Tibial artery (tissue), 4 donors: ENCODE data around the gene RASA3.

Experiments used
- DNase-seq, 2 donors: peaks; one replicate each; pipeline ENCODE4 v3.0.0-alpha.2; 2019
- H3K27ac ChIP-seq, 2 donors: fragments of 200-600 bp; sonication (generic) in 1 of 2; 1 replicate in 1 of 2; 2 replicates in 1 of 2; pipeline ENCODE4 v1.5.1; 2018 to 2019; ENCODE audit warnings: mild to moderate bottlenecking in 1 of 2
- H3K27me3 ChIP-seq, 2 donors: fragments of 200-600 bp; sonication (generic) in 1 of 2; one replicate each; pipeline versions ENCODE4 v1.5.1 to v1.6.0; 2016 to 2019
- H3K36me3 ChIP-seq, 3 donors: fragments of 200-600 bp; sonication (generic) in 2 of 3; one replicate each; pipeline ENCODE4 v1.5.1; 2016 to 2019; ENCODE audit warnings: mild to moderate bottlenecking in 2 of 3
- H3K4me1 ChIP-seq, 4 donors: fragments of 200-600 bp; sonication (generic) in 2 of 4; 1 replicate in 3 of 4; 2 replicates in 1 of 4; pipeline ENCODE4 v1.5.1; 2016 to 2019
- H3K4me3 ChIP-seq, 2 donors: fragments of 200-600 bp; sonication (generic) in 1 of 2; 1 replicate in 1 of 2; 2 replicates in 1 of 2; pipeline ENCODE4 v1.5.1; 2018 to 2019; ENCODE audit warnings: mild to moderate bottlenecking in 2 of 2
- H3K9me3 ChIP-seq, 3 donors: fragments of 200-600 bp; sonication (generic) in 1 of 3; one replicate each; pipeline ENCODE4 v1.5.1; 2016 to 2019
- intact Hi-C: fragments of 100-400 bp; cut with DNase I; formaldehyde crosslinking; loops from one replicate; pipeline ENCODE4 v1.15.0; 2023; ENCODE audit warnings: low total_unique reads
- TF ChIP-seq, protein P1 (sequence below), 2 experiments: fragments of 200-600 bp in 1 of 2; fragments of 450-650 bp in 1 of 2; IDR thresholded peaks; one replicate each; pipeline ENCODE4 v1.5.1; 2017 to 2019; ENCODE audit warnings: antibody characterized with exemption in 2 of 2, mild to moderate bottlenecking in 1 of 2, moderate library complexity in 1 of 2

The RASA3 gene

DNA sequence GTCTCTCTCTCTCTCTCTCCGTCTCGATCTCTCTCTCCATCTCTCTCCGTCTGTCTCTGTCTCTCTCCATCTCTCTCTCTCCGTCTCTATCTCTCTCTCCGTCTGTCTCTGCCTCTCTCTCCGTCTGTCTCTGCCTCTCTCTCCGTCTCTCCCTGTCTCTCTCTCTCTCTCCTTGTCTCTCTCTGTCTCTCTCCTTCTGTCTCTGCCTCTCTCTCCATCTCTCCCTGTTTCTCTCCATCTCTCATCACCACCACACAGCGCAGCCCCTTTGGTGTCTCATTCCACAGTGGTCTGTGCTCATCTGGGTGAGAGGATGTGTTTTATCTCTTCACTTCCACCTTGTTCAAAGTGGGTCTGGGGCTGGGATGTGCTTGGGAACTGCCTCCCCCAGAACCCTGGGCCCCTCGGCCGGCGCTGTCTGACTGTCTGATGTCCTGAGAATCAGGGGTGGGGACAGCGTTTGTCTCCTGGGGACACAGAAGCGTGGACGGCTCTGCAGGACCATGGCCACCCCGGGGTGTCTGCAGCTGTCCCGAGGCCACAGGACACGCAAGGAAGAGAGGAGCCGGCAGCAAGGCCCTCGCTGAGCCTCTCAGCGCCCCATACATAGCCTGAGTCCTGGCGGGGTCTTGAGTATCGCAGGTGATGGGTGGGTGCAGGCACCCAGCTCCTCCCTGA is 118.3 kb downstream of the RASA3 start:
- intact Hi-C loops: no loop called here
- TF ChIP-seq, protein P1, sequence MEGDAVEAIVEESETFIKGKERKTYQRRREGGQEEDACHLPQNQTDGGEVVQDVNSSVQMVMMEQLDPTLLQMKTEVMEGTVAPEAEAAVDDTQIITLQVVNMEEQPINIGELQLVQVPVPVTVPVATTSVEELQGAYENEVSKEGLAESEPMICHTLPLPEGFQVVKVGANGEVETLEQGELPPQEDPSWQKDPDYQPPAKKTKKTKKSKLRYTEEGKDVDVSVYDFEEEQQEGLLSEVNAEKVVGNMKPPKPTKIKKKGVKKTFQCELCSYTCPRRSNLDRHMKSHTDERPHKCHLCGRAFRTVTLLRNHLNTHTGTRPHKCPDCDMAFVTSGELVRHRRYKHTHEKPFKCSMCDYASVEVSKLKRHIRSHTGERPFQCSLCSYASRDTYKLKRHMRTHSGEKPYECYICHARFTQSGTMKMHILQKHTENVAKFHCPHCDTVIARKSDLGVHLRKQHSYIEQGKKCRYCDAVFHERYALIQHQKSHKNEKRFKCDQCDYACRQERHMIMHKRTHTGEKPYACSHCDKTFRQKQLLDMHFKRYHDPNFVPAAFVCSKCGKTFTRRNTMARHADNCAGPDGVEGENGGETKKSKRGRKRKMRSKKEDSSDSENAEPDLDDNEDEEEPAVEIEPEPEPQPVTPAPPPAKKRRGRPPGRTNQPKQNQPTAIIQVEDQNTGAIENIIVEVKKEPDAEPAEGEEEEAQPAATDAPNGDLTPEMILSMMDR (IDR thresholded peaks at IDR 0.05): no peak
- H3K36me3 ChIP-seq: peaks cover 26 to 95% (median 90%) of the 10 kb centered on the region in 3 donors

DNA sequence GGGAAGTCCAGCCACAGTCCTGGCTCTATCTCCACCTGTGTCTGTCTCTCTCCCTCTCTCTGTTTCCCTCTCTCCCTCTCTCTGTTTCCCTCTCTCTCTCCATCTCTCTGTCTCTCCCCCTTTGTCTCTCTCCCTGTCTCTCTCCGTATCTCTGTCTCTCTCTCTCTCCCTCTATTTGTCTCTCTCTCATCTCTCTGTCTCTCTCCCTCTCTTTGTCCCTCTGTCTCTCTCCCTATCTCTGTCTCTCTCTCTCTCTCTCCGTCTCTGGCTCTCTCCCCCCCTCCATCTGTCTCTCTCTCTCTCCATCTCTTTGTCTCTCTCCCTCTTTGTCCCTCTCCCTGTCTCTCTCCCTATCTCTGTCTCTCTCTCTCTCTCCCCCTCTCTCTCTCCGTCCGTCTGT is 119.1 kb downstream of the RASA3 start:
- Histone ChIP-seq H3K27me3 (no peaks in the 10 kb centered on the region), H3K36me3 (peaks cover 28 to 91% (median 85%) of the 10 kb centered on the region in 3 donors), H3K27ac (no peak overlapping the region), H3K4me1 (no peaks in the 10 kb centered on the region), H3K9me3 (no peaks in the 10 kb centered on the region), H3K4me3 (no peak overlapping the region)
- intact Hi-C loops: no loop called here
- TF ChIP-seq, protein P1 (IDR thresholded peaks at IDR 0.05): no peak
- no peak for DNase-seq

More for the DNA sequence above, 118.3 kb downstream of the RASA3 start:
- no peak for DNase-seq
- H3K4me3 ChIP-seq: no peak overlapping the region
- no peaks in the 10 kb centered on the region for H3K27me3 ChIP-seq
- no peaks in the 10 kb centered on the region for H3K4me1 ChIP-seq
- H3K27ac ChIP-seq: no peak overlapping the region
- H3K9me3 ChIP-seq: no peaks in the 10 kb centered on the region

DNA sequence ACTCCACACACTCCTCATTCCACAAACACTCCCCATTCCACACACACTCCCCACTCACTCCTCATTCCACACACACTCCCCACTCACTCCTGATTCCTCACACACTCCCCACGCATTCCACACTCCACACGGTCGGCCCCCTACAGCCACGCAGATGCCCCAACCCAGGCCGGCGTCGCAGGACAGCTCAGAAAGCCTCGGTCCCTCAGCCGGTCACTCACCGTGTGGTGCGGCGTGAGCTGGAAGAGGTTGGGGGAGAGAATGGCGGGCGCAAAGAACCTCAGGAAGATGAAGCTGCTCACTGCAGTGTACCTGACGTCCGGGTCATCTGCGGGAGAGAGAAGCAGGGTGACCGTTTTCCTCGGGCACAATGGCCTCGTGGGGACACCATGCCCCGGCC is 119.5 kb downstream of the RASA3 start:
- no peaks in the 10 kb centered on the region for H3K4me1 ChIP-seq
- H3K36me3 ChIP-seq: peaks cover 28 to 87% (median 81%) of the 10 kb centered on the region in 3 donors
- intact Hi-C loops: no loop called here
- H3K4me3 ChIP-seq: no peak overlapping the region
- no peak overlapping the region for H3K27ac ChIP-seq
- DNase-seq: no peak
- no peaks in the 10 kb centered on the region for H3K9me3 ChIP-seq
- no peaks in the 10 kb centered on the region for H3K27me3 ChIP-seq
- TF ChIP-seq, protein P1 (IDR thresholded peaks at IDR 0.05): no peak

DNA sequence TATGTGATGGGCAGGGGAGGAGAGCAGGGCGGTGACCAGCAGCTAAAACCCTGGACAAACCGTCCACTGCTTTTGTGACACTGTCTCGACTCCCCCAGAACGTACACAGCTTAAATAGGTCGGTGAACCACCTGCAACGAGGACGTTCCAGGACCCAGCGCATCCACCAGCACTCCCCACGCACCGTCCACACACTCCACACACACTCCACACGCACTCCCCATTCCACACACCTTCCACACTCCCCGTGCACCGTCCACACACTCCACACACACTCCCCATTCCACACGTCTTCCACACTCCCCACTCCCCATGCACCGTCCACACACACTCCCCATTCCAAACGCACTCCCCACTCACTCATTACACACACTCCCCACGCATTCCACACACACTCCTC is 120.3 kb downstream of the RASA3 start:
- H3K27ac ChIP-seq: no peak overlapping the region
- peaks cover 28 to 79% (median 73%) of the 10 kb centered on the region in 3 donors for H3K36me3 ChIP-seq
- intact Hi-C loops: no loop called here
- H3K9me3 ChIP-seq: no peaks in the 10 kb centered on the region
- no peak overlapping the region for H3K4me3 ChIP-seq
- DNase-seq: no peak
- TF ChIP-seq, protein P1 (IDR thresholded peaks at IDR 0.05): no peak
- no peaks in the 10 kb centered on the region for H3K4me1 ChIP-seq
- no peaks in the 10 kb centered on the region for H3K27me3 ChIP-seq

DNA sequence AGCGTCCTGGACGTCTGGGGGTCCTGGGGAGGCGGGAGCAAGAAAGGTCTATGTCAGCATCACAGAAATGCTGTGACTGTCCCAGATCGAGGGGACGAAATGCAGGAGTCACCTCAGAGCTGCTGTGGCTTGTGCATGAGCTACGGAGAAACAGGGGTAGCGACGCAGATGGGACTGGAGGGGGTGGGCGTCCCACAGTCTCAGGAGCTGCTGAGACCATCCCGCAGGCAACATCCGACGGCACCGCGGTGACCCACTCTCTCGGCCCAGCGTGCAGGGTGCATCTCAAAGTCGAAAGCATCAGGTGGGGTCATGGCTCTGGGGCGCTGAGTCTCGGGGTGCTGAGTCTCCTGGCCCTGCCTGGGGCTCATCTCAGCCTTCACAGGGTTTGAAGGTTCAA is 121.2 kb downstream of the RASA3 start:
- Histone ChIP-seq H3K27ac (no peak overlapping the region), H3K4me1 (no peaks in the 10 kb centered on the region), H3K4me3 (no peak overlapping the region), H3K27me3 (no peaks in the 10 kb centered on the region), H3K36me3 (peaks cover 27 to 70% (median 64%) of the 10 kb centered on the region in 3 donors), H3K9me3 (no peaks in the 10 kb centered on the region)
- intact Hi-C loops: no loop called here
- TF ChIP-seq, protein P1 (IDR thresholded peaks at IDR 0.05): no peak
- DNase-seq: no peak
